ENCODE data around the gene PDILT.

PDILT gene

DNA sequence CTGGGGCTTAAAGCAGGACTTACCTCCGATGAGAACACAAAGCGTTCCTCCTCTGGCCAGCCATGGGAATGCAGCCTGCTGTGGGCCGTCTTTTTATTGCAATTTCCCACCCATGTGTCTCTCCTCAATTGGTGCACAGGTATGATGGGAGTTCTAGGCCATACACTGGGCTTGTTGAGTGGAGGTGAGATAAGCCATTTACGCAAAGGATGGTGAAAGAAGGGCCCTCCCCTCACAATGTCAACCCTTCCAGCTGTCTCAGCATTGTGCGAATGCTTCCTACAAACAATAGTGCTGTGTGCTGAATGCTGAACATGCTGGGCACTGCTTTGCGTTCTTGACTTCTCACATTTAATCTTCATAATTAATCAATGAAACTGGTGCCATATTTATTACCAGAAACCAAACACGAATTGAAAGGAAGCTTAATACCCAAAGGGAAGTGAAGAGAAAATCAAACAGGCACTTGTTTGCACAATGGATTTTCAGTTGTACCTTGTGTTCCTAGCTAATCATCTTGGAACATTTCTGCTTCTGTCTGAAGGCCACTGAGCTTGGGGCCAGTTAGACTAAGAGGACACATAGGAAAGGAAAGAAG, 77.0 kb downstream of the PDILT start, which contains the start of gene GP2:
GP2 (minus strand) TSS at position 70 of the 598 bp plus-strand sequence. CDS start 1,082 bp downstream, outside the sequence.
- TF ChIP-seq YY1 (IDR thresholded peaks at IDR 0.05; ENCODE audit: low read depth) (no peak), EGR1 (IDR thresholded peaks at IDR 0.05) (no peak), RAD21 (IDR thresholded peaks at IDR 0.05; ENCODE audit: low read depth) (no peak), TAF1 (IDR thresholded peaks at IDR 0.05; ENCODE audit: low read depth) (no peak), CREB1 (IDR thresholded peaks at IDR 0.05; ENCODE audit: low read depth) (no peak), TCF12 (IDR thresholded peaks at IDR 0.05; ENCODE audit: low read depth) (no peak), ZBTB7A (IDR thresholded peaks at IDR 0.05; ENCODE audit: low read depth) (no peak), NFIC (IDR thresholded peaks at IDR 0.05) (no peak), TEAD4 (IDR thresholded peaks at IDR 0.05) (no peak), EP300 (IDR thresholded peaks at IDR 0.05; ENCODE audit: borderline replicate concordance) (no peak), FOXM1 (IDR thresholded peaks at IDR 0.05; ENCODE audit: borderline replicate concordance, low read depth) (no peak), CEBPB (IDR thresholded peaks at IDR 0.05) (no peak)
- TF ChIP-seq, protein P1, sequence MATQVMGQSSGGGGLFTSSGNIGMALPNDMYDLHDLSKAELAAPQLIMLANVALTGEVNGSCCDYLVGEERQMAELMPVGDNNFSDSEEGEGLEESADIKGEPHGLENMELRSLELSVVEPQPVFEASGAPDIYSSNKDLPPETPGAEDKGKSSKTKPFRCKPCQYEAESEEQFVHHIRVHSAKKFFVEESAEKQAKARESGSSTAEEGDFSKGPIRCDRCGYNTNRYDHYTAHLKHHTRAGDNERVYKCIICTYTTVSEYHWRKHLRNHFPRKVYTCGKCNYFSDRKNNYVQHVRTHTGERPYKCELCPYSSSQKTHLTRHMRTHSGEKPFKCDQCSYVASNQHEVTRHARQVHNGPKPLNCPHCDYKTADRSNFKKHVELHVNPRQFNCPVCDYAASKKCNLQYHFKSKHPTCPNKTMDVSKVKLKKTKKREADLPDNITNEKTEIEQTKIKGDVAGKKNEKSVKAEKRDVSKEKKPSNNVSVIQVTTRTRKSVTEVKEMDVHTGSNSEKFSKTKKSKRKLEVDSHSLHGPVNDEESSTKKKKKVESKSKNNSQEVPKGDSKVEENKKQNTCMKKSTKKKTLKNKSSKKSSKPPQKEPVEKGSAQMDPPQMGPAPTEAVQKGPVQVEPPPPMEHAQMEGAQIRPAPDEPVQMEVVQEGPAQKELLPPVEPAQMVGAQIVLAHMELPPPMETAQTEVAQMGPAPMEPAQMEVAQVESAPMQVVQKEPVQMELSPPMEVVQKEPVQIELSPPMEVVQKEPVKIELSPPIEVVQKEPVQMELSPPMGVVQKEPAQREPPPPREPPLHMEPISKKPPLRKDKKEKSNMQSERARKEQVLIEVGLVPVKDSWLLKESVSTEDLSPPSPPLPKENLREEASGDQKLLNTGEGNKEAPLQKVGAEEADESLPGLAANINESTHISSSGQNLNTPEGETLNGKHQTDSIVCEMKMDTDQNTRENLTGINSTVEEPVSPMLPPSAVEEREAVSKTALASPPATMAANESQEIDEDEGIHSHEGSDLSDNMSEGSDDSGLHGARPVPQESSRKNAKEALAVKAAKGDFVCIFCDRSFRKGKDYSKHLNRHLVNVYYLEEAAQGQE (IDR thresholded peaks at IDR 0.05; ENCODE audit: low read depth): no peak
- TF ChIP-seq, protein P2, sequence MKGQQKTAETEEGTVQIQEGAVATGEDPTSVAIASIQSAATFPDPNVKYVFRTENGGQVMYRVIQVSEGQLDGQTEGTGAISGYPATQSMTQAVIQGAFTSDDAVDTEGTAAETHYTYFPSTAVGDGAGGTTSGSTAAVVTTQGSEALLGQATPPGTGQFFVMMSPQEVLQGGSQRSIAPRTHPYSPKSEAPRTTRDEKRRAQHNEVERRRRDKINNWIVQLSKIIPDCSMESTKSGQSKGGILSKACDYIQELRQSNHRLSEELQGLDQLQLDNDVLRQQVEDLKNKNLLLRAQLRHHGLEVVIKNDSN (IDR thresholded peaks at IDR 0.05): no peak
- TF ChIP-seq, protein P3, sequence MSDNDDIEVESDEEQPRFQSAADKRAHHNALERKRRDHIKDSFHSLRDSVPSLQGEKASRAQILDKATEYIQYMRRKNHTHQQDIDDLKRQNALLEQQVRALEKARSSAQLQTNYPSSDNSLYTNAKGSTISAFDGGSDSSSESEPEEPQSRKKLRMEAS (IDR thresholded peaks at IDR 0.05): no peak

DNA sequence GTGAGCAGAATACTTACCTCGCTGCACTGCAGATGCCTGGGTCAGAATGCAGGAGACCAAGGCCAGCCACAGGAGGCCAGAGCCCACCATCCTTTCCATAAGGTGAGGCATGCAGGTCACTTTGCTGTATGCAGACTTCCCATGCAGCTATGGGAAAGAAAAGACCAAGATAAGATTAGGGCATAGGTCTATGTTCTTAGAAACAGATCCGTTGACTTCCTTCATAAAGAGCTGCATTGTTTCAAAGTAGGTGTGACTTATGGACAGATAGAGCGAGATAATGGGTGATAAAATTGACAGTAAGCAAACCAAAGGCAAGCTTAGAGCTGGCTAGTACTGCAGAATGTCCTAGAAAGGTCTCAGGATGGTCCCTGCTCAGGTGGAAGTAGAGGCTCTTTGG, 78.2 kb downstream of the PDILT start:
- no peak for TF ChIP-seq FOXM1 (IDR thresholded peaks at IDR 0.05; ENCODE audit: borderline replicate concordance, low read depth)
- no peak for TF ChIP-seq TAF1 (IDR thresholded peaks at IDR 0.05; ENCODE audit: low read depth)
- TF ChIP-seq, protein P2 (IDR thresholded peaks at IDR 0.05): no peak
- TF ChIP-seq, protein P1 (IDR thresholded peaks at IDR 0.05; ENCODE audit: low read depth): no peak
- TF ChIP-seq TCF12 (IDR thresholded peaks at IDR 0.05; ENCODE audit: low read depth): no peak
- TF ChIP-seq, protein P3 (IDR thresholded peaks at IDR 0.05): no peak
- TF ChIP-seq ZBTB7A (IDR thresholded peaks at IDR 0.05; ENCODE audit: low read depth): no peak
- TF ChIP-seq EGR1 (IDR thresholded peaks at IDR 0.05): no peak
- no peak for TF ChIP-seq YY1 (IDR thresholded peaks at IDR 0.05; ENCODE audit: low read depth)
- TF ChIP-seq CREB1 (IDR thresholded peaks at IDR 0.05; ENCODE audit: low read depth): no peak
- no peak for TF ChIP-seq RAD21 (IDR thresholded peaks at IDR 0.05; ENCODE audit: low read depth)
- no peak for TF ChIP-seq TEAD4 (IDR thresholded peaks at IDR 0.05)
- no peak for TF ChIP-seq NFIC (IDR thresholded peaks at IDR 0.05)
- no peak for TF ChIP-seq EP300 (IDR thresholded peaks at IDR 0.05; ENCODE audit: borderline replicate concordance)
- TF ChIP-seq CEBPB (IDR thresholded peaks at IDR 0.05): no peak

DNA sequence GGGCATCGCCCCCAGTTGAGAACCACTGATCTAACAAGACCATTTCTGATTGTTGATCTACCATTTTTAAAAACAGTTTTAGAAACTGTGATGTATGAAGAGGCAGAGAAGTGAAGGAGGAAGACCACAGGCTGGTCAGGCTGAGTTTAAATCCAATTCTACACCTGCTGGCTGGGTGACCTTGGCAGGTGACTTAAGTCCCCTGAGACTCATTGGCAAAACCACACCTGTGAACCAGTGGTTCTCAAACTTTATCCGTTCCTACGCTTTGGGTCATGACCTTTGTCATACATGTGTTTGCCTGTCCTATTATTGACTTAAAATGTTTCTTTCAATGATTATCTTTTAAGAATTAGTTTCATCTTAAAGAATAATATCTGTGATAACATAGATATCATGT, 79.5 kb downstream of the PDILT start:
- TF ChIP-seq NFIC (IDR thresholded peaks at IDR 0.05) (no peak), CREB1 (IDR thresholded peaks at IDR 0.05; ENCODE audit: low read depth) (no peak), EGR1 (IDR thresholded peaks at IDR 0.05) (no peak), YY1 (IDR thresholded peaks at IDR 0.05; ENCODE audit: low read depth) (no peak), RAD21 (IDR thresholded peaks at IDR 0.05; ENCODE audit: low read depth) (no peak)

DNA sequence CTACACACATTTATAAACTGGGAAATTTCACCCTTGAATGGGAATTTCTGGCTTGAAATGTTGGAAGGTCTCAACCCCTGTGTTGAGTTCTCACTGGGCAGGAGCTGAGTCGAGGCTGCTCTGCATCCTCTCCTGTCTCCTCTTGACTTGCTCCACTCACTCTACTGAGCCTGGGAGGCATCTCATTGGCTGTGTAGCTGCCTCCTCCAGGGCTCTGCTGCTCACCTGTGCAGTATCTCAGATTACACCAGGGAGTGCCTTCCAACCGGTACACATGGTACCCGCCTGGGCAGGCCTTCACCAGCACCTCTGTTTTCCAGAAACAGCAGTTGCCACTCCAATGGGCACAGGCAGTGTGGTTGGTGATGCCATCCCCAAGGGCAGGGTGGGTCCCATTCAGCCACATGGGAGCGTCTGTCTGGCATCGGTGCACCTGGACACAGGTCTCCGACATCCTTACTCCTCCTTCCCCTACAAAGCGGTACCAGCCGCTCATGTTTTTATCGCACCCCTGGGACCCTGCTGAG, 80.9 kb downstream of the PDILT start:
- no peak for TF ChIP-seq NFIC (IDR thresholded peaks at IDR 0.05)
- TF ChIP-seq EP300 (IDR thresholded peaks at IDR 0.05; ENCODE audit: borderline replicate concordance): no peak
- no peak for TF ChIP-seq TEAD4 (IDR thresholded peaks at IDR 0.05)

DNA sequence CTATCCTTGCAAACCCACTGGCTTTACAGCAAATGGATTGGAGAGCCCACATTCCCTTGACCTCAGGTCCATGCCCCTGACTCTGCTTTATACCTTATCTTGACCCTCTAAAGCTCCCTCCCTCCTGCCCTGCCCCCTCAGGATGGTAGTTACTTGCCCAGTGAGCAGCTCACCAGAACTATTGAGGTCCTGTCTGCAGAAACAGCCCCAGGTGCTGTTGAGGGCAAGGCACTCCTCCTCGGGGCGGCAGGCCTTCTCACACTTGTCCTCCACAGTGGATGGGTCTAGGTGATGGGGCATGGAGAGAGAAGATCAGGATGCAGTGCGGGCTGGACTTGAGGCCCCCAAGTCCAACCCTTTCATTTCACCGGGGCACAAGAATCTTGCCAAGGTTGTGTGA, 81.8 kb downstream of the PDILT start:
- no peak for TF ChIP-seq EP300 (IDR thresholded peaks at IDR 0.05; ENCODE audit: borderline replicate concordance)
- TF ChIP-seq EGR1 (IDR thresholded peaks at IDR 0.05): no peak
- no peak for TF ChIP-seq TAF1 (IDR thresholded peaks at IDR 0.05; ENCODE audit: low read depth)
- TF ChIP-seq, protein P2 (IDR thresholded peaks at IDR 0.05): no peak
- TF ChIP-seq CREB1 (IDR thresholded peaks at IDR 0.05; ENCODE audit: low read depth): no peak
- TF ChIP-seq FOXM1 (IDR thresholded peaks at IDR 0.05; ENCODE audit: borderline replicate concordance, low read depth): no peak
- TF ChIP-seq, protein P3 (IDR thresholded peaks at IDR 0.05): no peak
